Vagina (tissue), 2 donors: ENCODE results near the gene FNDC4. TPM values are rescaled to one million over a fixed set of nuclear protein-coding genes. Genes with fewer than 3 reads are reported as not detected.

ENCODE experiments used
- DNase-seq, 2 donors: peaks; one replicate each; pipeline ENCODE4 v3.0.0-alpha.2; 2017; ENCODE audit errors: extremely low spot score in 2 of 2
- H3K27ac ChIP-seq: fragments of 200-600 bp; sonication (generic); one replicate; pipeline ENCODE4 v1.5.1; 2019
- H3K27me3 ChIP-seq: fragments of 200-600 bp; sonication (generic); one replicate; pipeline ENCODE4 v1.5.1; 2019
- H3K36me3 ChIP-seq, 2 donors: fragments of 200-600 bp; sonication (generic); one replicate each; pipeline ENCODE4 v1.5.1; 2017 to 2019
- H3K4me1 ChIP-seq: fragments of 200-600 bp; sonication (generic); one replicate; pipeline ENCODE4 v1.5.1; 2019
- H3K4me3 ChIP-seq, 2 donors: fragments of 200-600 bp; sonication (generic); 1 replicate in 1 of 2; 2 replicates in 1 of 2; pipeline ENCODE4 v1.5.1; 2016 to 2019
- H3K9me3 ChIP-seq: fragments of 200-600 bp; sonication (generic); one replicate; pipeline ENCODE4 v1.5.1; 2019
- CTCF ChIP-seq, 3 experiments: fragments of 450-650 bp in 2 of 3; fragments of 200-600 bp in 1 of 3; sonication (generic) in 1 of 3; IDR thresholded peaks; one replicate each; pipeline ENCODE4 v1.5.1; 2017 to 2019; ENCODE audit warnings: antibody characterized with exemption in 3 of 3, mild to moderate bottlenecking in 2 of 3, moderate library complexity in 2 of 3
- POLR2A ChIP-seq, 2 donors: fragments of 450-650 bp; IDR thresholded peaks; one replicate each; pipeline ENCODE4 v1.6.1; 2017; ENCODE audit warnings: antibody characterized with exemption in 2 of 2, mild to moderate bottlenecking in 2 of 2, moderate library complexity in 2 of 2
- POLR2AphosphoS5 ChIP-seq, 2 donors: sonication (generic); formaldehyde crosslinking; IDR thresholded peaks; one replicate each; pipeline ENCODE4 v1.9.0; 2017; ENCODE audit warnings: antibody characterized with exemption in 2 of 2, mild to moderate bottlenecking in 2 of 2, low read depth in 1 of 2; ENCODE audit not compliant: insufficient read depth in 1 of 2
- intact Hi-C: fragments of 100-400 bp; cut with DNase I; formaldehyde crosslinking; loops from one replicate; pipeline ENCODE4 v1.15.1; 2023
- total RNA-seq: library from RNA; depleted of rRNA; stranded (reverse); fragments of >200 nt; gene quantifications from one replicate; pipeline ENCODE4 v1.2.3, GENCODE V29; 2016

FNDC4 gene
- total RNA-seq, 1 donor from 2014 or later, result 18.2 TPM

- no peaks in the 10 kb centered on the region for H3K27me3 ChIP-seq
- H3K9me3 ChIP-seq, result no peaks in the 10 kb centered on the region
- no peak for DNase-seq
- H3K4me1 ChIP-seq, result no peaks in the 10 kb centered on the region
- intact Hi-C loops, result no loop called here
- no peaks in the 10 kb centered on the region for H3K36me3 ChIP-seq
- H3K4me3 ChIP-seq, result no peak overlapping the region
- TF ChIP-seq CTCF (IDR thresholded peaks at IDR 0.05) (no peak), POLR2A (IDR thresholded peaks at IDR 0.05) (no peak), POLR2AphosphoS5 (IDR thresholded peaks at IDR 0.05; ENCODE audit: insufficient read depth in 1 of 2, low read depth in 1 of 2) (no peak)
- H3K27ac ChIP-seq, result no peak overlapping the region
Observed at GRCh38 chr2:27527182-27527581, 32.2 kb upstream of the FNDC4 start.

GRCh38 chr2:27522400-27522945 lies 27.5 kb upstream of the FNDC4 start:
- no peaks in the 10 kb centered on the region for H3K9me3 ChIP-seq
- H3K4me3 ChIP-seq, result no peak overlapping the region
- no peaks in the 10 kb centered on the region for H3K27me3 ChIP-seq
- H3K27ac ChIP-seq, result no peak overlapping the region
- TF ChIP-seq CTCF (IDR thresholded peaks at IDR 0.05) (no peak), POLR2A (IDR thresholded peaks at IDR 0.05) (no peak), POLR2AphosphoS5 (IDR thresholded peaks at IDR 0.05; ENCODE audit: insufficient read depth in 1 of 2, low read depth in 1 of 2) (no peak)
- H3K36me3 ChIP-seq, result no peaks in the 10 kb centered on the region
- no peak for DNase-seq
- intact Hi-C loops, result no loop called here
- H3K4me1 ChIP-seq, result no peaks in the 10 kb centered on the region

- H3K27ac ChIP-seq, result no peak overlapping the region
- no peaks in the 10 kb centered on the region for H3K36me3 ChIP-seq
- no peak for DNase-seq
- H3K4me1 ChIP-seq, result no peaks in the 10 kb centered on the region
- no peak overlapping the region for H3K4me3 ChIP-seq
- H3K27me3 ChIP-seq, result no peaks in the 10 kb centered on the region
- no peaks in the 10 kb centered on the region for H3K9me3 ChIP-seq
- intact Hi-C loops, result no loop called here
- TF ChIP-seq POLR2AphosphoS5 (IDR thresholded peaks at IDR 0.05; ENCODE audit: insufficient read depth in 1 of 2, low read depth in 1 of 2) (no peak), POLR2A (IDR thresholded peaks at IDR 0.05) (no peak), CTCF (IDR thresholded peaks at IDR 0.05) (no peak)
Observed at GRCh38 chr2:27520316-27520715, 25.3 kb upstream of the FNDC4 start.

GRCh38 chr2:27518782-27519113 lies 23.7 kb upstream of the FNDC4 start:
- Histone ChIP-seq H3K36me3 (no peaks in the 10 kb centered on the region), H3K27ac (no peak overlapping the region), H3K27me3 (no peaks in the 10 kb centered on the region), H3K9me3 (no peaks in the 10 kb centered on the region), H3K4me1 (no peaks in the 10 kb centered on the region), H3K4me3 (no peak overlapping the region)
- TF ChIP-seq POLR2AphosphoS5 (IDR thresholded peaks at IDR 0.05; ENCODE audit: insufficient read depth in 1 of 2, low read depth in 1 of 2) (no peak), POLR2A (IDR thresholded peaks at IDR 0.05) (no peak), CTCF (IDR thresholded peaks at IDR 0.05) (no peak)
- DNase-seq, result no peak
- intact Hi-C loops, result no loop called here

- DNase-seq, result no peak
- intact Hi-C loops, result no loop called here
- no peak overlapping the region for H3K27ac ChIP-seq
- no peak for TF ChIP-seq CTCF (IDR thresholded peaks at IDR 0.05)
- no peak for TF ChIP-seq POLR2A (IDR thresholded peaks at IDR 0.05)
- TF ChIP-seq POLR2AphosphoS5 (IDR thresholded peaks at IDR 0.05; ENCODE audit: insufficient read depth in 1 of 2, low read depth in 1 of 2), result no peak
- no peak overlapping the region for H3K4me3 ChIP-seq
- H3K9me3 ChIP-seq, result no peaks in the 10 kb centered on the region
- H3K27me3 ChIP-seq, result no peaks in the 10 kb centered on the region
- H3K4me1 ChIP-seq, result no peaks in the 10 kb centered on the region
- H3K36me3 ChIP-seq, result no peaks in the 10 kb centered on the region
Observed at GRCh38 chr2:27518113-27518781, 23.2 kb upstream of the FNDC4 start.
